Liver (tissue), 5 donors: ENCODE results near the gene LY6G6F. TPM values are rescaled to one million over a fixed set of nuclear protein-coding genes. Genes with fewer than 3 reads are reported as not detected.

Experiments used
- polyA plus RNA-seq, 2 donors: library from polyadenylated mRNA; stranded (reverse) in 1 of 2; unstranded in 1 of 2; fragments of 200-250 nt in 1 of 2; fragments of >200 nt in 1 of 2; fragmentation: Nextera tagmentation in 1 of 2; extraction: Ambion mirVana in 1 of 2; gene quantifications; one replicate each; pipeline versions ENCODE4 v1.2.1 to v1.2.3, GENCODE V29; 2013 to 2015
- small RNA-seq: library from RNA; depleted of rRNA; stranded (forward); fragments of <200 nt; gene quantifications from one replicate; pipeline ENCODE3, GENCODE V24; 2014
- total RNA-seq, 2 donors: library from RNA; depleted of rRNA; stranded (reverse); fragments of >200 nt; gene quantifications; one replicate each; pipeline ENCODE4 v1.2.3, GENCODE V29; 2014
- donor health status: healthy.
- donor health status: healthy.
- donor health status: healthy.

Gene LY6G6F
- total and polyA plus RNA-seq, 4 donors: 0.08 to 3.2 TPM; not detected in 2

Small RNAs within 50 kb of the gene (small RNA-seq; reads per million reads assigned to genes)
- gene LY6G6D: not detected
- not detected for gene MIR4646
- gene RF00019: not detected
- gene RNU6-850P: not detected

Other genes with a start within 250 kb of the LY6G6F start
Only the 30 nearest of the 39 such genes appear.
- gene NFKBIL1, start 159.3 kb upstream of the LY6G6F start, total RNA-seq: 1 to 10 TPM; 6.7 to 8.0 TPM
- 1 to 10 TPM; 3.3 to 9.6 TPM for gene NFKBIL1, start 159.3 kb upstream of the LY6G6F start, polyA plus RNA-seq
- not detected for gene LTA, start 134.6 kb upstream of the LY6G6F start, total RNA-seq
- under 1 TPM in 1 of 2 donors, not detected in 1; 0.05 TPM for gene LTA, start 134.6 kb upstream of the LY6G6F start, polyA plus RNA-seq
- gene TNF, start 131.3 kb upstream of the LY6G6F start, total RNA-seq: under 1 TPM; 0.19 to 0.42 TPM
- under 1 TPM in 1 of 2 donors, not detected in 1; 0.06 TPM for gene TNF, start 131.3 kb upstream of the LY6G6F start, polyA plus RNA-seq
- 1 to 10 TPM in 1 of 2 donors, under 1 TPM in 1; 0.67 to 5.3 TPM for gene LTB, start 124.4 kb upstream of the LY6G6F start, total RNA-seq
- 1 to 10 TPM; 1.4 to 1.7 TPM for gene LTB, start 124.4 kb upstream of the LY6G6F start, polyA plus RNA-seq
- gene LST1, start 120.6 kb upstream of the LY6G6F start, total RNA-seq: 10 to 100 TPM; 10.4 to 24.6 TPM
- 10 to 100 TPM; 11.6 to 15.3 TPM for gene LST1, start 120.6 kb upstream of the LY6G6F start, polyA plus RNA-seq
- under 1 TPM in 1 of 2 donors, not detected in 1; 0.42 TPM for gene NCR3, start 113.9 kb upstream of the LY6G6F start, total RNA-seq
- gene NCR3, start 113.9 kb upstream of the LY6G6F start, polyA plus RNA-seq: under 1 TPM; 0.14 to 0.71 TPM
- gene AIF1, start 91.6 kb upstream of the LY6G6F start, total RNA-seq: 10 to 100 TPM; 12.2 to 46.8 TPM
- 10 to 100 TPM; 24.9 to 28.6 TPM for gene AIF1, start 91.6 kb upstream of the LY6G6F start, polyA plus RNA-seq
- 10 to 100 TPM; 27.2 to 31.9 TPM for gene PRRC2A, start 86.2 kb upstream of the LY6G6F start, total RNA-seq
- 10 to 100 TPM; 21.9 to 39.3 TPM for gene PRRC2A, start 86.2 kb upstream of the LY6G6F start, polyA plus RNA-seq
- 100 to 1,000 TPM; 109 to 119 TPM for gene BAG6, start 54.2 kb upstream of the LY6G6F start, total RNA-seq
- 100 to 1,000 TPM in 1 of 2 donors, 10 to 100 TPM in 1; 64.9 to 116 TPM for gene BAG6, start 54.2 kb upstream of the LY6G6F start, polyA plus RNA-seq
- gene APOM, start 51.0 kb upstream of the LY6G6F start, total RNA-seq: 100 to 1,000 TPM in 1 of 2 donors, 10 to 100 TPM in 1; 89.8 to 164 TPM
- 100 to 1,000 TPM; 182 to 587 TPM for gene APOM, start 51.0 kb upstream of the LY6G6F start, polyA plus RNA-seq
- 10 to 100 TPM in 1 of 2 donors, 1 to 10 TPM in 1; 8.1 to 10.8 TPM for gene C6orf47, start 46.1 kb upstream of the LY6G6F start, total RNA-seq
- gene C6orf47, start 46.1 kb upstream of the LY6G6F start, polyA plus RNA-seq: 1 to 10 TPM; 2.0 to 6.7 TPM
- 10 to 100 TPM in 1 of 2 donors, 1 to 10 TPM in 1; 8.7 to 13.9 TPM for gene GPANK1, start 41.9 kb upstream of the LY6G6F start, total RNA-seq
- gene GPANK1, start 41.9 kb upstream of the LY6G6F start, polyA plus RNA-seq: 10 to 100 TPM in 1 of 2 donors, 1 to 10 TPM in 1; 7.6 to 13.8 TPM
- 10 to 100 TPM; 58.1 to 60.5 TPM for gene CSNK2B, start 40.8 kb upstream of the LY6G6F start, total RNA-seq
- 100 to 1,000 TPM in 1 of 2 donors, 10 to 100 TPM in 1; 93.5 to 108 TPM for gene CSNK2B, start 40.8 kb upstream of the LY6G6F start, polyA plus RNA-seq
- 1 to 10 TPM; 1.4 to 5.9 TPM for gene LY6G5B, start 36.9 kb upstream of the LY6G6F start, total RNA-seq
- 1 to 10 TPM; 1.2 to 2.8 TPM for gene LY6G5B, start 36.9 kb upstream of the LY6G6F start, polyA plus RNA-seq
- 1 to 10 TPM in 1 of 2 donors, under 1 TPM in 1; 0.59 to 1.1 TPM for gene LY6G5C, start 25.8 kb upstream of the LY6G6F start, total RNA-seq
- 1 to 10 TPM; 1.1 to 2.5 TPM for gene LY6G5C, start 25.8 kb upstream of the LY6G6F start, polyA plus RNA-seq
- gene ABHD16A, start 3.5 kb upstream of the LY6G6F start, total RNA-seq: 10 to 100 TPM; 39.1 to 59.4 TPM
- 10 to 100 TPM; 26.6 to 30.8 TPM for gene ABHD16A, start 3.5 kb upstream of the LY6G6F start, polyA plus RNA-seq
- not detected for gene LY6G6D, start 8.5 kb downstream of the LY6G6F start, total RNA-seq
- not detected for gene LY6G6D, start 8.5 kb downstream of the LY6G6F start, polyA plus RNA-seq
- gene LY6G6C, start 14.9 kb downstream of the LY6G6F start, total RNA-seq: not detected
- not detected for gene LY6G6C, start 14.9 kb downstream of the LY6G6F start, polyA plus RNA-seq
- gene MPIG6B, start 16.5 kb downstream of the LY6G6F start, total RNA-seq: 10 to 100 TPM in 1 of 2 donors, under 1 TPM in 1; 0.08 to 10.7 TPM
- gene MPIG6B, start 16.5 kb downstream of the LY6G6F start, polyA plus RNA-seq: under 1 TPM; 0.15 to 0.33 TPM
- gene DDAH2, start 22.4 kb downstream of the LY6G6F start, total RNA-seq: 10 to 100 TPM; 23.8 to 31.4 TPM
- gene DDAH2, start 22.4 kb downstream of the LY6G6F start, polyA plus RNA-seq: 10 to 100 TPM; 19.8 to 22.6 TPM
- 100 to 1,000 TPM in 1 of 2 donors, 10 to 100 TPM in 1; 56.5 to 124 TPM for gene CLIC1, start 29.7 kb downstream of the LY6G6F start, total RNA-seq
- gene CLIC1, start 29.7 kb downstream of the LY6G6F start, polyA plus RNA-seq: 10 to 100 TPM; 63.7 to 65.2 TPM
- 1 to 10 TPM; 5.9 to 6.4 TPM for gene MSH5, start 33.1 kb downstream of the LY6G6F start, total RNA-seq
- 1 to 10 TPM; 1.2 to 2.2 TPM for gene MSH5, start 33.1 kb downstream of the LY6G6F start, polyA plus RNA-seq
- 1 to 10 TPM in 1 of 2 donors, under 1 TPM in 1; 0.59 to 2.6 TPM for gene SAPCD1, start 55.8 kb downstream of the LY6G6F start, total RNA-seq
- under 1 TPM in 1 of 2 donors, not detected in 1; 0.68 TPM for gene SAPCD1, start 55.8 kb downstream of the LY6G6F start, polyA plus RNA-seq
- gene VWA7, start 70.5 kb downstream of the LY6G6F start, total RNA-seq: 1 to 10 TPM in 1 of 2 donors, under 1 TPM in 1; 0.17 to 2.0 TPM
- 1 to 10 TPM in 1 of 2 donors, under 1 TPM in 1; 0.81 to 1.0 TPM for gene VWA7, start 70.5 kb downstream of the LY6G6F start, polyA plus RNA-seq
- 10 to 100 TPM; 32.4 to 44.7 TPM for gene VARS1, start 88.9 kb downstream of the LY6G6F start, total RNA-seq
- 10 to 100 TPM; 17.9 to 32.5 TPM for gene VARS1, start 88.9 kb downstream of the LY6G6F start, polyA plus RNA-seq
- 10 to 100 TPM in 1 of 2 donors, 1 to 10 TPM in 1; 7.3 to 18.7 TPM for gene LSM2, start 100.1 kb downstream of the LY6G6F start, total RNA-seq
- 10 to 100 TPM; 14.5 to 16.4 TPM for gene LSM2, start 100.1 kb downstream of the LY6G6F start, polyA plus RNA-seq
- gene HSPA1L, start 108.4 kb downstream of the LY6G6F start, total RNA-seq: under 1 TPM; 0.67 to 0.79 TPM
- gene HSPA1L, start 108.4 kb downstream of the LY6G6F start, polyA plus RNA-seq: under 1 TPM; 0.27 to 0.28 TPM
- 100 to 1,000 TPM in 1 of 2 donors, 10 to 100 TPM in 1; 98.5 to 120 TPM for gene HSPA1A, start 108.7 kb downstream of the LY6G6F start, total RNA-seq
- 10 to 100 TPM; 28.8 to 56.6 TPM for gene HSPA1A, start 108.7 kb downstream of the LY6G6F start, polyA plus RNA-seq
- gene HSPA1B, start 120.9 kb downstream of the LY6G6F start, total RNA-seq: 100 to 1,000 TPM in 1 of 2 donors, 10 to 100 TPM in 1; 57.2 to 165 TPM
- gene HSPA1B, start 120.9 kb downstream of the LY6G6F start, polyA plus RNA-seq: 10 to 100 TPM in 1 of 2 donors, 1 to 10 TPM in 1; 9.5 to 30.6 TPM
- 10 to 100 TPM; 34.4 to 42.4 TPM for gene NEU1, start 156.0 kb downstream of the LY6G6F start, total RNA-seq
- gene NEU1, start 156.0 kb downstream of the LY6G6F start, polyA plus RNA-seq: 10 to 100 TPM; 27.6 to 35.1 TPM